PC-3 (cell line): Measurements from ENCODE around the gene SEC14L1. TPM values are rescaled to one million over a fixed set of nuclear protein-coding genes. Genes with fewer than 3 reads are reported as not detected.

Source experiments
- ATAC-seq: fragments of 200-7000 bp; cut with Tn5 transposase; 2 replicates; pipeline ENCODE4 v1.9.1; 2020; ENCODE audit warnings: mild to moderate bottlenecking, moderate library complexity
- BruUV-seq: library from RNA; stranded (reverse); fragments of 400-500 nt; replicated peaks from 2 replicates; lab custom pipeline; 2021; lab: Mats Ljungman, UMichigan
- CTCF ChIA-PET: fragments of 300-600 bp; sonication (Branson Sonifier 250); formaldehyde crosslinking; loops from one replicate; lab custom pipeline; 2022; ENCODE audit warnings: antibody characterized with exemption; lab: Charles Lee
- POLR2A ChIA-PET: fragments of 300-600 bp; sonication (Branson Sonifier 250); formaldehyde crosslinking; loops from one replicate; lab custom pipeline; 2022; ENCODE audit warnings: antibody characterized with exemption; ENCODE audit not compliant: unreplicated experiment; lab: Charles Lee
- DNase-seq: peaks from one replicate; pipeline ENCODE4 v3.0.0-alpha.2; 2015
- H2AFZ ChIP-seq: fragments of 300-600 bp; sonication (generic); 2 replicates; pipeline ENCODE4 v1.6.0; 2016; ENCODE audit warnings: antibody characterized with exemption, low read length
- H3F3A ChIP-seq: fragments of 300-600 bp; sonication (generic); one replicate; pipeline ENCODE4 v1.6.0; 2017; ENCODE audit warnings: antibody characterized with exemption, low read length, control low read depth, mild to moderate bottlenecking; ENCODE audit not compliant: unreplicated experiment
- H3K27ac ChIP-seq: fragments of 300-600 bp; sonication (generic); 2 replicates; pipeline ENCODE4 v1.5.1; 2016; ENCODE audit warnings: mild to moderate bottlenecking, low read length
- H3K27me3 ChIP-seq: fragments of 300-600 bp; sonication (generic); 2 replicates; pipeline ENCODE4 v1.6.1; 2016; ENCODE audit warnings: low read length, mixed read lengths
- H3K36me3 ChIP-seq: fragments of 300-600 bp; sonication (generic); 2 replicates; pipeline ENCODE4 v1.6.1; 2016; ENCODE audit warnings: low read depth, mixed run types, low read length, mixed read lengths
- H3K4me1 ChIP-seq: fragments of 300-600 bp; sonication (generic); 2 replicates; pipeline ENCODE4 v1.5.1; 2016; ENCODE audit warnings: low read length; ENCODE audit not compliant: insufficient read depth
- H3K4me2 ChIP-seq: fragments of 300-600 bp; sonication (generic); 2 replicates; pipeline ENCODE4 v1.6.0; 2016; ENCODE audit warnings: low read length
- H3K4me3 ChIP-seq: fragments of 300-600 bp; sonication (generic); 2 replicates; pipeline ENCODE4 v1.5.1; 2016; ENCODE audit warnings: mild to moderate bottlenecking, low read length, mixed read lengths
- H3K79me2 ChIP-seq: fragments of 300-600 bp; sonication (generic); 2 replicates; pipeline ENCODE4 v1.6.1; 2017; ENCODE audit warnings: low read length, mixed read lengths
- H3K9ac ChIP-seq: fragments of 300-600 bp; sonication (generic); 2 replicates; pipeline ENCODE4 v1.6.0; 2016; ENCODE audit warnings: mild to moderate bottlenecking, low read length
- H3K9me2 ChIP-seq: fragments of 300-600 bp; sonication (generic); replicated peaks from 2 replicates; pipeline ENCODE4 v1.6.1; 2016; ENCODE audit warnings: mixed run types, low read length, mixed read lengths
- H3K9me3 ChIP-seq: fragments of 300-600 bp; sonication (generic); 2 replicates; pipeline ENCODE4 v1.6.1; 2016; ENCODE audit warnings: low read length, mixed read lengths
- H4K20me1 ChIP-seq: fragments of 300-600 bp; sonication (generic); 2 replicates; pipeline ENCODE4 v1.6.1; 2016; ENCODE audit warnings: low read length, mixed read lengths
- EZH2 ChIP-seq: fragments of 300-600 bp; sonication (generic); IDR thresholded peaks from one replicate; pipeline ENCODE4 v1.6.1; 2017; ENCODE audit warnings: antibody characterized with exemption, mild to moderate bottlenecking, low read length; ENCODE audit not compliant: unreplicated experiment
- EZH2phosphoT487 ChIP-seq: fragments of 300-600 bp; sonication (generic); IDR thresholded peaks from 2 replicates; pipeline ENCODE4 v1.6.1; 2018; ENCODE audit warnings: mild to moderate bottlenecking, antibody characterized with exemption, low read length, borderline replicate concordance
- intact Hi-C: fragments of 100-400 bp; cut with micrococcal nuclease; formaldehyde crosslinking; loops from 2 replicates; pipeline ENCODE4 v1.9.0; 2023
- total RNA-seq: library from RNA; depleted of rRNA; stranded (reverse); fragments of >200 nt; gene quantifications from 2 replicates; pipeline ENCODE4 v1.2.3, GENCODE V29; 2014
- TF ChIP-seq, protein P1 (sequence below): fragments of 300-600 bp; sonication (generic); conservative IDR thresholded peaks from 2 replicates; pipeline ENCODE4 v1.5.1; 2017; ENCODE audit warnings: antibody characterized with exemption, low read depth, mild to moderate bottlenecking, low read length

Gene SEC14L1
- total RNA-seq, 1 experiment from 2014 or later = 39.8 TPM

DNA sequence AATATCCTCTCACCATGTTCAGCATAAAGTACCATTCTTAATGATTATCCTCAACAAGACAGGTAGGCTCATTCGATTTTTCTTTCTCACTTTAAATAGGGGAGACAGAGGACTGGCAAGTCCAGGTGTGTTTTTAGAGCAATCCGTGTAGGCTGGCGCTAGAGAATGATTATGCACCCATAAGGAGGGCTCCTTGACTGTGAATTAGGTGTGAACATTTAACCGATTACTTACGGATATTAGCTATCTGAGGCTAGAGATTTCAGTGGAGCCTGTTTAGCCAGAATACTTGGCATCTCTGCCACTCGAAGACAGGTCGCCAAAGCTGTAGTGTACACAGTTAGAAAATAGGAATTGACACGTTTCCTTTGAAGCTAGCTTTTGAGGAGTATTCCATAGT is 1.9 kb downstream of the SEC14L1 start:
- peak overlapping the region; percentile 74 for H3K9ac ChIP-seq
- intact Hi-C loops = no loop called here
- no peaks in the 10 kb centered on the region for H3K9me2 ChIP-seq
- BruUV-seq = no TSS peak
- H3K4me2 ChIP-seq = peak overlapping the region; percentile 93
- no peak overlapping the region for H2AFZ ChIP-seq
- DNase-seq (peak; percentile 33), ATAC-seq (no peak)
- H3K4me1 ChIP-seq = peaks cover 57% of the 10 kb centered on the region
- CTCF ChIA-PET = interaction anchor here (0.6 kb wide), 1 partner anchor 141 kb away, joined by 9 read pairs; no protein-coding TSS in a partner anchor
- POLR2A ChIA-PET = interaction anchor here (0.6 kb wide), 1 partner anchor 146 kb away, joined by 19 read pairs; no protein-coding TSS in a partner anchor
- H3K36me3 ChIP-seq = peaks cover 34% of the 10 kb centered on the region
- peaks cover 64% of the 10 kb centered on the region for H3K79me2 ChIP-seq
- 0 out of 2 replicates have a peak, but pooled peaks cover under 1% of the 10 kb centered on the region for H3K9me3 ChIP-seq
- H3F3A ChIP-seq = no peaks in the 10 kb centered on the region
- H3K27ac ChIP-seq = no peak overlapping the region
- H3K4me3 ChIP-seq = peak overlapping the region; percentile 91
- no peaks in the 10 kb centered on the region for H3K27me3 ChIP-seq
- TF ChIP-seq EZH2 = no peak
- TF ChIP-seq EZH2phosphoT487 = no peak
- TF ChIP-seq, protein P1, sequence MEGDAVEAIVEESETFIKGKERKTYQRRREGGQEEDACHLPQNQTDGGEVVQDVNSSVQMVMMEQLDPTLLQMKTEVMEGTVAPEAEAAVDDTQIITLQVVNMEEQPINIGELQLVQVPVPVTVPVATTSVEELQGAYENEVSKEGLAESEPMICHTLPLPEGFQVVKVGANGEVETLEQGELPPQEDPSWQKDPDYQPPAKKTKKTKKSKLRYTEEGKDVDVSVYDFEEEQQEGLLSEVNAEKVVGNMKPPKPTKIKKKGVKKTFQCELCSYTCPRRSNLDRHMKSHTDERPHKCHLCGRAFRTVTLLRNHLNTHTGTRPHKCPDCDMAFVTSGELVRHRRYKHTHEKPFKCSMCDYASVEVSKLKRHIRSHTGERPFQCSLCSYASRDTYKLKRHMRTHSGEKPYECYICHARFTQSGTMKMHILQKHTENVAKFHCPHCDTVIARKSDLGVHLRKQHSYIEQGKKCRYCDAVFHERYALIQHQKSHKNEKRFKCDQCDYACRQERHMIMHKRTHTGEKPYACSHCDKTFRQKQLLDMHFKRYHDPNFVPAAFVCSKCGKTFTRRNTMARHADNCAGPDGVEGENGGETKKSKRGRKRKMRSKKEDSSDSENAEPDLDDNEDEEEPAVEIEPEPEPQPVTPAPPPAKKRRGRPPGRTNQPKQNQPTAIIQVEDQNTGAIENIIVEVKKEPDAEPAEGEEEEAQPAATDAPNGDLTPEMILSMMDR = no peak
- no peaks in the 10 kb centered on the region for H4K20me1 ChIP-seq

DNA sequence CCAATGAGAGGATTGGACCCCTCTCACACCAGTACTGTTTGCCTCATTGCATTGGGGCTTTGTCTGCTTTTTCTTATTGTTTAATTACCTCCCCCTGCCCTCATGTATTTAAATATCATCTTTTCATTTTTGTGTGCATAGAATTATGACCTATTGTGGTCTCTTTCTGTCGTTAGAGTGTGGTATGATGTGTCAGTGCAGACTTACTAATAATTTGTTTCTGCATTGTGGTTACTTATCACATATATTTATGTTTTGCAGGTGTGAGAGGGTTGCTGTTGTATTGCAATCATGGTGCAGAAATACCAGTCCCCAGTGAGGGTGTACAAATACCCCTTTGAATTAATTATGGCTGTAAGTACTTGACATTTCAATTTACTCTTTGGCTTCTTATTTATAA is 2.5 kb downstream of the SEC14L1 start:
- POLR2A ChIA-PET = no interaction called here
- no peaks in the 10 kb centered on the region for H4K20me1 ChIP-seq

DNA sequence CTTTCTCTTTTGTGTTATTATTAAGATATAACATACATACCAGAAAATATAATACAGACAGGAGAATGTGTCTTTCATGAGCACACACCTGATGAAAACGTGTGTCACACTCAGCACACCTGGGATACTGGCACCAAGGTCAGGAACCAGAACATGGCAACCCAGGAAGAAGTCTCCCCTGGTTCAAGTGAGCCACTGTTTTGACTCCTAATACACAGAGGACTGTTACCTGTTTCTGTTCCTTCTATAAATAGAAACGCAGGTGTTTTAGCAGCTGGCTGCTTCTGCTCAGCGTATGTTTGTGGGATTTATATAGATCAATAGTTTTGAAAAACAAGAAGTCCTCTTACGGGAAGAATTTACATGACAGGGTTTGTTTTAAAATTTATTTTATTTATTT is 3.5 kb downstream of the SEC14L1 start:
- no peak overlapping the region for H3K4me3 ChIP-seq
- intact Hi-C loops = no loop called here

More for the DNA sequence above, 2.5 kb downstream of the SEC14L1 start:
- no TSS peak for BruUV-seq
- TF ChIP-seq, protein P1 = no peak
- TF ChIP-seq EZH2 = no peak
- no peak for TF ChIP-seq EZH2phosphoT487
- H3K27ac ChIP-seq = no peak overlapping the region
- no peaks in the 10 kb centered on the region for H3K9me3 ChIP-seq
- no peaks in the 10 kb centered on the region for H3F3A ChIP-seq
- H2AFZ ChIP-seq = no peak overlapping the region
- H3K4me3 ChIP-seq = peak overlapping the region; percentile 91
- H3K79me2 ChIP-seq = peaks cover 70% of the 10 kb centered on the region
- no peaks in the 10 kb centered on the region for H3K9me2 ChIP-seq
- peaks cover 40% of the 10 kb centered on the region for H3K36me3 ChIP-seq
- peak overlapping the region; percentile 93 for H3K4me2 ChIP-seq
- no peak for DNase-seq
- intact Hi-C loops = no loop called here
- H3K4me1 ChIP-seq = peaks cover 53% of the 10 kb centered on the region
- H3K9ac ChIP-seq = no peak overlapping the region
- no peaks in the 10 kb centered on the region for H3K27me3 ChIP-seq
- ATAC-seq = no peak
- CTCF ChIA-PET = no interaction called here

More for the DNA sequence above, 3.5 kb downstream of the SEC14L1 start:
- Histone ChIP-seq H3F3A (no peaks in the 10 kb centered on the region), H2AFZ (no peak overlapping the region), H3K4me2 (peak overlapping the region; percentile 93), H3K4me1 (peaks cover 49% of the 10 kb centered on the region), H3K9me2 (no peaks in the 10 kb centered on the region), H3K79me2 (peaks cover 79% of the 10 kb centered on the region), H3K27ac (no peak overlapping the region), H3K36me3 (peaks cover 46% of the 10 kb centered on the region), H4K20me1 (no peaks in the 10 kb centered on the region), H3K27me3 (no peaks in the 10 kb centered on the region), H3K9ac (no peak overlapping the region), H3K9me3 (no peaks in the 10 kb centered on the region)
- TF ChIP-seq, protein P1 = no peak
- TF ChIP-seq EZH2 (no peak), EZH2phosphoT487 (no peak)
- ChIA-PET CTCF (no interaction called here), POLR2A (no interaction called here)
- no peak for DNase-seq
- no TSS peak for BruUV-seq
- ATAC-seq = no peak
